GM12878 (cell line): ENCODE measurements around the gene CAV1. TPM values are rescaled to one million over a fixed set of nuclear protein-coding genes. Genes with fewer than 3 reads are reported as not detected.

Source experiments
- ATAC-seq: fragments of 200-7000 bp; cut with Tn5 transposase; 3 replicates; pipeline ENCODE4 v1.9.1; 2020; ENCODE audit warnings: mild to moderate bottlenecking, moderate library complexity
- BruUV-seq: library from RNA; stranded (reverse); fragments of 400-500 nt; replicated peaks from 2 replicates; lab custom pipeline; 2021; lab: Mats Ljungman, UMichigan
- CTCF ChIA-PET: fragments of 300-600 bp; sonication (Branson Sonifier 250); formaldehyde crosslinking; extraction: SDS; loops from one replicate; lab custom pipeline; 2021; ENCODE audit warnings: inconsistent platforms; lab: Yijun Ruan, JAX
- POLR2A ChIA-PET: fragments of 350-600 bp; formaldehyde crosslinking; extraction: SDS; loops from one replicate; lab custom pipeline; 2021; ENCODE audit warnings: inconsistent platforms; lab: Charles Lee
- RAD21 ChIA-PET: fragments of 300-600 bp; sonication (Branson Sonifier 250); formaldehyde crosslinking; loops from one replicate; lab custom pipeline; 2023; ENCODE audit warnings: antibody characterized with exemption; ENCODE audit not compliant: unreplicated experiment; lab: Charles Lee
- SMC1A ChIA-PET: fragments of 300-600 bp; sonication (Branson Sonifier 250); formaldehyde crosslinking; loops from one replicate; lab custom pipeline; 2023; ENCODE audit not compliant: unreplicated experiment, uncharacterized antibody; lab: Charles Lee
- DNase-seq: peaks from one replicate; pipeline ENCODE4 v3.0.0-alpha.2; 2011; ENCODE audit warnings: low read depth, low spot score
- FAIRE-seq: peaks from 3 replicates; lab custom pipeline; 2011; peaks lifted over from hg19 to GRCh38; lab: Jason Lieb, UNC
- H2AFZ ChIP-seq: 2 replicates; pipeline ENCODE4 v1.6.0; 2011; ENCODE audit warnings: low read depth, low read length, control low read depth; ENCODE audit not compliant: control insufficient read depth
- H3K27ac ChIP-seq: 2 replicates; pipeline ENCODE4 v1.5.1; 2011; ENCODE audit warnings: control low read depth; ENCODE audit not compliant: control insufficient read depth, insufficient read depth
- H3K27me3 ChIP-seq, 2 experiments: replicated peaks in 1 of 2; 2 replicates each; pipeline versions ENCODE4 v1.6.0 to v1.6.1; 2011; ENCODE audit warnings: low read length in 1 of 2; ENCODE audit not compliant: control insufficient read depth in 2 of 2, insufficient read depth in 2 of 2
- H3K36me3 ChIP-seq, 2 experiments: 2 replicates each; pipeline ENCODE4 v1.5.1; 2011; ENCODE audit warnings: low read length in 1 of 2; ENCODE audit not compliant: control insufficient read depth in 2 of 2, insufficient read depth in 2 of 2
- H3K4me1 ChIP-seq: 2 replicates; pipeline ENCODE4 v1.6.1; 2011; ENCODE audit warnings: mild to moderate bottlenecking, low read length, moderate library complexity, mixed read lengths; ENCODE audit not compliant: control insufficient read depth, insufficient read depth
- H3K4me2 ChIP-seq: 2 replicates; pipeline ENCODE4 v1.6.0; 2011; ENCODE audit warnings: control low read depth; ENCODE audit not compliant: control insufficient read depth, insufficient read depth
- H3K4me3 ChIP-seq: fragments of 200-600 bp; sonication (generic); 2 replicates; pipeline ENCODE4 v1.5.1; 2016
- H3K79me2 ChIP-seq: 2 replicates; pipeline ENCODE4 v1.6.0; 2011; ENCODE audit warnings: low read length; ENCODE audit not compliant: control insufficient read depth, insufficient read depth
- H3K9ac ChIP-seq: 2 replicates; pipeline ENCODE4 v1.8.0; 2011; ENCODE audit warnings: low read length, control low read depth, mixed read lengths; ENCODE audit not compliant: control insufficient read depth, insufficient read depth
- H3K9me3 ChIP-seq: replicated peaks from 3 replicates; pipeline ENCODE4 v1.5.1; 2011; ENCODE audit warnings: mild to moderate bottlenecking, low read length; ENCODE audit not compliant: control insufficient read depth, insufficient read depth
- H4K20me1 ChIP-seq: 2 replicates; pipeline ENCODE4 v1.6.0; 2011; ENCODE audit not compliant: control insufficient read depth, insufficient read depth
- ATF2 ChIP-seq: IDR thresholded peaks from 2 replicates; pipeline ENCODE4 v1.6.1; 2012; ENCODE audit warnings: low read length, inconsistent platforms
- CBX3 ChIP-seq: fragments of 200-600 bp; sonication (generic); IDR thresholded peaks from 2 replicates; pipeline ENCODE4 v1.6.1; 2016; ENCODE audit warnings: low read depth, borderline replicate concordance
- EED ChIP-seq: sonication (generic); IDR thresholded peaks from 2 replicates; pipeline ENCODE4 v1.6.1; 2016; ENCODE audit warnings: antibody characterized with exemption, low read depth
- IKZF1 ChIP-seq: fragments of 450-650 bp; conservative IDR thresholded peaks from 2 replicates; pipeline ENCODE4 v1.6.1; 2017; ENCODE audit warnings: antibody characterized with exemption, mild to moderate bottlenecking
- IKZF2 ChIP-seq, 2 experiments: fragments of 450-650 bp; IDR thresholded peaks; 2 replicates each; pipeline ENCODE4 v1.6.1; 2017; ENCODE audit warnings: mild to moderate bottlenecking in 2 of 2, moderate library complexity in 2 of 2
- IRF4 ChIP-seq: IDR thresholded peaks from 2 replicates; pipeline ENCODE4 v1.6.1; 2011; ENCODE audit warnings: low read depth, low read length
- RAD21 ChIP-seq: IDR thresholded peaks from 2 replicates; pipeline ENCODE4 v1.6.1; 2011; ENCODE audit warnings: mild to moderate bottlenecking, low read depth, low read length, moderate library complexity; ENCODE audit not compliant: insufficient read depth
- RELB ChIP-seq: fragments of 450-650 bp; IDR thresholded peaks from 2 replicates; pipeline ENCODE4 v1.6.1; 2017; ENCODE audit warnings: low read depth, mild to moderate bottlenecking, moderate library complexity
- RUNX3 ChIP-seq: IDR thresholded peaks from 2 replicates; pipeline ENCODE4 v1.6.1; 2012; ENCODE audit warnings: low read length, inconsistent platforms
- SREBF1 ChIP-seq: IDR thresholded peaks from 2 replicates; pipeline ENCODE4 v1.6.1; 2012; ENCODE audit warnings: mild to moderate bottlenecking, low read length
- TCF7 ChIP-seq: IDR thresholded peaks from 2 replicates; pipeline ENCODE4 v1.6.1; 2014; ENCODE audit warnings: antibody characterized with exemption, borderline replicate concordance
- ZNF622 ChIP-seq: fragments of 450-650 bp; IDR thresholded peaks from 2 replicates; pipeline ENCODE4 v1.6.1; 2017; ENCODE audit warnings: mild to moderate bottlenecking, inconsistent platforms
- WGBS: methylation state at CpG from one replicate; pipeline ENCODE4 v1.1.6; 2016; ENCODE audit warnings: low lambda C conversion rate; ENCODE audit not compliant: insufficient replicate concordance, insufficient coverage; ENCODE audit errors: missing lambda C conversion rate; 5-methylcytosine and 5-hydroxymethylcytosine counted together
- in situ Hi-C: fragments of 300-500 bp; cut with MboI; formaldehyde crosslinking; loops from 9 replicates; pipeline ENCODE4 v1.14.3; 2018; ENCODE audit warnings: mixed read lengths
- intact Hi-C: fragments of 100-400 bp; cut with micrococcal nuclease; formaldehyde crosslinking; loops from one replicate; pipeline ENCODE4 v1.14.2; 2022; ENCODE audit not compliant: unreplicated experiment
- polyA plus RNA-seq, 11 experiments: library from polyadenylated mRNA; depleted of rRNA in 4 of 11; unstranded in 6 of 11; stranded (reverse) in 5 of 11; fragments of >200 nt; fragmentation: Nextera tagmentation in 4 of 11; fragmentation: Illumina TruSeq in 1 of 11; extraction: Ambion mirVana in 4 of 11; extraction: Trizol in 1 of 11; gene quantifications; 1 replicate in 1 of 11; 2 replicates in 10 of 11; pipeline versions ENCODE4 v1.2.1 to v1.2.3, GENCODE V29; 2011 to 2016; ENCODE audit warnings: inconsistent platforms in 2 of 11, missing spikeins in 2 of 11, low read depth in 1 of 11
- total RNA-seq, 4 experiments: library from RNA; depleted of rRNA in 3 of 4; stranded (reverse); fragments of >200 nt in 3 of 4; fragmentation: Illumina TruSeq in 1 of 4; extraction: Trizol in 1 of 4; gene quantifications; 2 replicates each; pipeline versions ENCODE4 v1.2.1 to v1.2.3, GENCODE V29; 2013 to 2021

Gene CAV1
- total and polyA plus RNA-seq, 10 of the 15 experiments (the other 5 are each of a cell fraction or from before 2014, with no cell fraction given), result 0.45 to 26.5 (median 2.0) TPM

- in situ Hi-C loops, result no loop called here
- ChIA-PET CTCF (interaction anchor here (0.8 to 7.1 kb wide), 14 partner anchors 12 to 415 kb away, joined by 3 to 119 read pairs (median 6); partner anchors contain the start of gene CAV1), POLR2A (no interaction called here), RAD21 (interaction anchor here (1.0 to 2.8 kb wide), 7 partner anchors 16 to 452 kb away, joined by 3 to 50 read pairs (median 7); no protein-coding TSS in a partner anchor), SMC1A (interaction anchor here (0.6 to 6.3 kb wide), 7 partner anchors 14 to 449 kb away, joined by 3 to 156 read pairs (median 4); no protein-coding TSS in a partner anchor)
- Histone ChIP-seq H3K4me2 (peak overlapping the region; percentile 15), H3K27me3 (peaks cover 0 to 2% of the 10 kb centered on the region in 2 experiments; a peak in 2 of 4 replicates), H3K4me3 (no peak overlapping the region), H2AFZ (peak overlapping the region; percentile 20), H3K4me1 (peaks cover 31% of the 10 kb centered on the region), H4K20me1 (no peaks in the 10 kb centered on the region), H3K27ac (no peak overlapping the region), H3K9ac (no peak overlapping the region; the same call in 1 of the 2 replicates), H3K79me2 (no peaks in the 10 kb centered on the region), H3K9me3 (no peaks in the 10 kb centered on the region; the same call in 2 of the 3 replicates), H3K36me3 (no peaks in the 10 kb centered on the region)
- DNase-seq (no peak), ATAC-seq (peak; percentile 65), FAIRE-seq (no peak)
- WGBS, result 2% methylated on average over 2 of the region's 2 CpGs
- intact Hi-C loops, result loop anchor here (1.0 to 10.0 kb wide), 2 partner anchors 62 to 453 kb away; no protein-coding TSS in a partner anchor
- no TSS peak for BruUV-seq
- TF ChIP-seq CBX3, result no peak
- 0 out of 2 replicates have a peak, but pooled peaks have one; percentile 37 for TF ChIP-seq IKZF1
- peak; percentile 61; the same call in 1 of the 2 replicates for TF ChIP-seq IRF4
- no peak for TF ChIP-seq SREBF1
- peak; percentile 24; the same call in 1 of the 2 replicates for TF ChIP-seq ATF2
- TF ChIP-seq RUNX3, result peak; percentile 75
- no peak for TF ChIP-seq RELB
- peak; percentile 66 for TF ChIP-seq EED
- peak; percentile 13; the same call in 1 of the 2 replicates for TF ChIP-seq RAD21
- no peak for TF ChIP-seq ZNF622
- peak; percentile 28 to 31; a peak in 2 of 4 replicates for TF ChIP-seq IKZF2 (IDR thresholded peaks at IDR 0.05)
- no peak for TF ChIP-seq TCF7
Observed at GRCh38 chr7:116588225-116588624, 63.4 kb downstream of the CAV1 start.
